ENCODE measurements around the gene ARL5C.
"Not testable (repeated sequence)": the region's sequence is repeated elsewhere in the genome, so short reads cannot be mapped to it uniquely, and the experiment has no call there.

Gene ARL5C

GRCh38 chr17:39141915-39142664 is 23.9 kb downstream of the ARL5C start:
- H3K27me3 ChIP-seq (ENCODE audit: control insufficient read depth, insufficient read depth, low read length): no peaks in the 10 kb centered on the region
- no peak overlapping the region for H3K27ac ChIP-seq (ENCODE audit: low read length)
- no peaks in the 10 kb centered on the region for H3K4me1 ChIP-seq (ENCODE audit: control insufficient read depth, insufficient read depth, low read length)
- no peaks in the 10 kb centered on the region for H3K36me3 ChIP-seq (ENCODE audit: control insufficient read depth, insufficient read depth, low read length)
- no peak overlapping the region for H3K4me3 ChIP-seq (ENCODE audit: low read length)
- H3K9me3 ChIP-seq (ENCODE audit: control insufficient read depth, insufficient read depth, low read length): no peaks in the 10 kb centered on the region
- no CpG with 5 or more reads among the region's 11 CpGs for WGBS (ENCODE audit: insufficient coverage, insufficient read length)
- no peak for DNase-seq (ENCODE audit: low read depth, low spot score)

- DNase-seq (ENCODE audit: low read depth, low spot score): no peak
- Histone ChIP-seq H3K36me3 (ENCODE audit: control insufficient read depth, insufficient read depth, low read length) (no peaks in the 10 kb centered on the region), H3K4me1 (ENCODE audit: control insufficient read depth, insufficient read depth, low read length) (no peaks in the 10 kb centered on the region), H3K27ac (ENCODE audit: low read length) (no peak overlapping the region), H3K9me3 (ENCODE audit: control insufficient read depth, insufficient read depth, low read length) (no peaks in the 10 kb centered on the region), H3K4me3 (ENCODE audit: low read length) (no peak overlapping the region), H3K27me3 (ENCODE audit: control insufficient read depth, insufficient read depth, low read length) (no peaks in the 10 kb centered on the region)
- WGBS (ENCODE audit: insufficient coverage, insufficient read length): no CpG with 5 or more reads among the region's 5 CpGs
Measured at GRCh38 chr17:39141294-39141693, 24.7 kb downstream of the ARL5C start.

- Histone ChIP-seq H3K4me3 (ENCODE audit: low read length) (no peak overlapping the region), H3K27ac (ENCODE audit: low read length) (no peak overlapping the region), H3K9me3 (ENCODE audit: control insufficient read depth, insufficient read depth, low read length) (no peaks in the 10 kb centered on the region), H3K27me3 (ENCODE audit: control insufficient read depth, insufficient read depth, low read length) (no peaks in the 10 kb centered on the region), H3K36me3 (ENCODE audit: control insufficient read depth, insufficient read depth, low read length) (no peaks in the 10 kb centered on the region), H3K4me1 (ENCODE audit: control insufficient read depth, insufficient read depth, low read length) (no peaks in the 10 kb centered on the region)
- DNase-seq (ENCODE audit: low read depth, low spot score): no peak
- WGBS (ENCODE audit: insufficient coverage, insufficient read length): no CpG with 5 or more reads among the region's 9 CpGs
Measured at GRCh38 chr17:39139561-39139960, 26.4 kb downstream of the ARL5C start.

- no peaks in the 10 kb centered on the region for H3K36me3 ChIP-seq (ENCODE audit: control insufficient read depth, insufficient read depth, low read length)
- no peaks in the 10 kb centered on the region for H3K9me3 ChIP-seq (ENCODE audit: control insufficient read depth, insufficient read depth, low read length)
- no peaks in the 10 kb centered on the region for H3K27me3 ChIP-seq (ENCODE audit: control insufficient read depth, insufficient read depth, low read length)
- H3K4me3 ChIP-seq (ENCODE audit: low read length): no peak overlapping the region
- WGBS (ENCODE audit: insufficient coverage, insufficient read length): no CpG with 5 or more reads among the region's 2 CpGs
- H3K27ac ChIP-seq (ENCODE audit: low read length): no peak overlapping the region
- H3K4me1 ChIP-seq (ENCODE audit: control insufficient read depth, insufficient read depth, low read length): no peaks in the 10 kb centered on the region
- DNase-seq (ENCODE audit: low read depth, low spot score): no peak
Measured at GRCh38 chr17:39139161-39139511, 26.8 kb downstream of the ARL5C start.

GRCh38 chr17:39138431-39139160 is 27.4 kb downstream of the ARL5C start:
- no peaks in the 10 kb centered on the region for H3K36me3 ChIP-seq (ENCODE audit: control insufficient read depth, insufficient read depth, low read length)
- H3K9me3 ChIP-seq (ENCODE audit: control insufficient read depth, insufficient read depth, low read length): no peaks in the 10 kb centered on the region
- no peak for DNase-seq (ENCODE audit: low read depth, low spot score)
- H3K27me3 ChIP-seq (ENCODE audit: control insufficient read depth, insufficient read depth, low read length): no peaks in the 10 kb centered on the region
- WGBS (ENCODE audit: insufficient coverage, insufficient read length): no CpG with 5 or more reads among the region's 13 CpGs
- no peaks in the 10 kb centered on the region for H3K4me1 ChIP-seq (ENCODE audit: control insufficient read depth, insufficient read depth, low read length)
- no peak overlapping the region for H3K4me3 ChIP-seq (ENCODE audit: low read length)
- no peak overlapping the region for H3K27ac ChIP-seq (ENCODE audit: low read length)

- no peaks in the 10 kb centered on the region for H3K9me3 ChIP-seq (ENCODE audit: control insufficient read depth, insufficient read depth, low read length)
- H3K36me3 ChIP-seq (ENCODE audit: control insufficient read depth, insufficient read depth, low read length): no peaks in the 10 kb centered on the region
- DNase-seq (ENCODE audit: low read depth, low spot score): no peak
- H3K4me3 ChIP-seq (ENCODE audit: low read length): no peak overlapping the region
- H3K27ac ChIP-seq (ENCODE audit: low read length): no peak overlapping the region
- H3K27me3 ChIP-seq (ENCODE audit: control insufficient read depth, insufficient read depth, low read length): no peaks in the 10 kb centered on the region
- H3K4me1 ChIP-seq (ENCODE audit: control insufficient read depth, insufficient read depth, low read length): no peaks in the 10 kb centered on the region
- WGBS (ENCODE audit: insufficient coverage, insufficient read length): no CpG with 5 or more reads among the region's 6 CpGs
Measured at GRCh38 chr17:39134878-39135277, 31.1 kb downstream of the ARL5C start.

GRCh38 chr17:39132192-39132610 is 33.8 kb downstream of the ARL5C start:
- H3K4me3 ChIP-seq (ENCODE audit: low read length): no peak overlapping the region
- H3K4me1 ChIP-seq (ENCODE audit: control insufficient read depth, insufficient read depth, low read length): no peaks in the 10 kb centered on the region
- no peaks in the 10 kb centered on the region for H3K36me3 ChIP-seq (ENCODE audit: control insufficient read depth, insufficient read depth, low read length)
- no peaks in the 10 kb centered on the region for H3K27me3 ChIP-seq (ENCODE audit: control insufficient read depth, insufficient read depth, low read length)
- WGBS (ENCODE audit: insufficient coverage, insufficient read length): no CpG with 5 or more reads among the region's 7 CpGs
- H3K9me3 ChIP-seq (ENCODE audit: control insufficient read depth, insufficient read depth, low read length): no peaks in the 10 kb centered on the region
- DNase-seq (ENCODE audit: low read depth, low spot score): no peak
- H3K27ac ChIP-seq (ENCODE audit: low read length): no peak overlapping the region

GRCh38 chr17:39131616-39132015 is 34.3 kb downstream of the ARL5C start:
- no peak for DNase-seq (ENCODE audit: low read depth, low spot score)
- no peaks in the 10 kb centered on the region for H3K36me3 ChIP-seq (ENCODE audit: control insufficient read depth, insufficient read depth, low read length)
- no peaks in the 10 kb centered on the region for H3K9me3 ChIP-seq (ENCODE audit: control insufficient read depth, insufficient read depth, low read length)
- H3K27ac ChIP-seq (ENCODE audit: low read length): no peak overlapping the region
- no peaks in the 10 kb centered on the region for H3K27me3 ChIP-seq (ENCODE audit: control insufficient read depth, insufficient read depth, low read length)
- no peak overlapping the region for H3K4me3 ChIP-seq (ENCODE audit: low read length)
- WGBS (ENCODE audit: insufficient coverage, insufficient read length): no CpG with 5 or more reads among the region's 6 CpGs
- no peaks in the 10 kb centered on the region for H3K4me1 ChIP-seq (ENCODE audit: control insufficient read depth, insufficient read depth, low read length)

GRCh38 chr17:39130205-39130604 is 35.8 kb downstream of the ARL5C start:
- H3K4me3 ChIP-seq (ENCODE audit: low read length): no peak overlapping the region
- no peak for DNase-seq (ENCODE audit: low read depth, low spot score)
- H3K36me3 ChIP-seq (ENCODE audit: control insufficient read depth, insufficient read depth, low read length): no peaks in the 10 kb centered on the region
- no peaks in the 10 kb centered on the region for H3K9me3 ChIP-seq (ENCODE audit: control insufficient read depth, insufficient read depth, low read length)
- H3K27me3 ChIP-seq (ENCODE audit: control insufficient read depth, insufficient read depth, low read length): no peaks in the 10 kb centered on the region
- WGBS (ENCODE audit: insufficient coverage, insufficient read length): no CpG with 5 or more reads among the region's 3 CpGs
- H3K4me1 ChIP-seq (ENCODE audit: control insufficient read depth, insufficient read depth, low read length): no peaks in the 10 kb centered on the region
- H3K27ac ChIP-seq (ENCODE audit: low read length): no peak overlapping the region

- not testable (repeated sequence) for H3K9me3 ChIP-seq (ENCODE audit: control insufficient read depth, insufficient read depth, low read length); H3K27me3 ChIP-seq (ENCODE audit: control insufficient read depth, insufficient read depth, low read length); DNase-seq (ENCODE audit: low read depth, low spot score); H3K36me3 ChIP-seq (ENCODE audit: control insufficient read depth, insufficient read depth, low read length); H3K4me1 ChIP-seq (ENCODE audit: control insufficient read depth, insufficient read depth, low read length); H3K27ac ChIP-seq (ENCODE audit: low read length); H3K4me3 ChIP-seq (ENCODE audit: low read length)
- no CpG with 5 or more reads among the region's 6 CpGs for WGBS (ENCODE audit: insufficient coverage, insufficient read length)
Measured at GRCh38 chr17:39129544-39129943, 36.4 kb downstream of the ARL5C start.

- H3K36me3 ChIP-seq (ENCODE audit: control insufficient read depth, insufficient read depth, low read length): no peaks in the 10 kb centered on the region
- no peak overlapping the region for H3K4me3 ChIP-seq (ENCODE audit: low read length)
- no peak for DNase-seq (ENCODE audit: low read depth, low spot score)
- H3K4me1 ChIP-seq (ENCODE audit: control insufficient read depth, insufficient read depth, low read length): no peaks in the 10 kb centered on the region
- no peak overlapping the region for H3K27ac ChIP-seq (ENCODE audit: low read length)
- H3K9me3 ChIP-seq (ENCODE audit: control insufficient read depth, insufficient read depth, low read length): no peaks in the 10 kb centered on the region
- no CpG with 5 or more reads among the region's 6 CpGs for WGBS (ENCODE audit: insufficient coverage, insufficient read length)
- H3K27me3 ChIP-seq (ENCODE audit: control insufficient read depth, insufficient read depth, low read length): no peaks in the 10 kb centered on the region
Measured at GRCh38 chr17:39126436-39126835, 39.5 kb downstream of the ARL5C start.
